Parathyroid adenoma (tissue), 2 donors: ENCODE measurements around the gene RBMY1J.
"Not testable (repeated sequence)": the region's sequence is repeated elsewhere in the genome, so short reads cannot be mapped to it uniquely, and the experiment has no call there.

Experiments
- H2AFZ ChIP-seq: fragments of 300-600 bp; sonication (generic); one replicate; pipeline ENCODE4 v1.7.0; 2017; ENCODE audit warnings: antibody characterized with exemption, mild to moderate bottlenecking
- H3K27ac ChIP-seq: fragments of 300-600 bp; sonication (generic); one replicate; pipeline ENCODE4 v1.7.0; 2017
- H3K27me3 ChIP-seq: fragments of 300-600 bp; sonication (generic); one replicate; pipeline ENCODE4 v1.7.0; 2017; ENCODE audit warnings: low read length; ENCODE audit not compliant: control insufficient read depth, insufficient read depth
- H3K36me3 ChIP-seq: fragments of 300-600 bp; sonication (generic); one replicate; pipeline ENCODE4 v1.7.0; 2017; ENCODE audit warnings: low read length; ENCODE audit not compliant: control insufficient read depth, insufficient read depth
- H3K4me1 ChIP-seq: fragments of 300-600 bp; sonication (generic); one replicate; pipeline ENCODE4 v1.7.0; 2017; ENCODE audit warnings: control low read depth
- H3K4me2 ChIP-seq: fragments of 300-600 bp; sonication (generic); one replicate; pipeline ENCODE4 v1.7.0; 2017; ENCODE audit warnings: low read length
- H3K4me3 ChIP-seq: fragments of 300-600 bp; sonication (generic); one replicate; pipeline ENCODE4 v1.7.0; 2017; ENCODE audit warnings: low read depth, low read length
- H3K79me2 ChIP-seq: fragments of 300-600 bp; sonication (generic); one replicate; pipeline ENCODE4 v1.7.0; 2017; ENCODE audit warnings: control low read depth
- H3K9ac ChIP-seq: fragments of 300-600 bp; sonication (generic); one replicate; pipeline ENCODE4 v1.7.0; 2017; ENCODE audit warnings: mild to moderate bottlenecking
- H3K9me3 ChIP-seq: fragments of 300-600 bp; sonication (generic); one replicate; pipeline ENCODE4 v1.7.0; 2017; ENCODE audit warnings: low read length; ENCODE audit not compliant: control insufficient read depth
- CTCF ChIP-seq: fragments of 300-600 bp; sonication (generic); IDR thresholded peaks from one replicate; pipeline ENCODE4 v1.7.0; 2017; ENCODE audit warnings: antibody characterized with exemption, mild to moderate bottlenecking
- donor health status: primary hyperparathyroidism.

The RBMY1J gene

DNA sequence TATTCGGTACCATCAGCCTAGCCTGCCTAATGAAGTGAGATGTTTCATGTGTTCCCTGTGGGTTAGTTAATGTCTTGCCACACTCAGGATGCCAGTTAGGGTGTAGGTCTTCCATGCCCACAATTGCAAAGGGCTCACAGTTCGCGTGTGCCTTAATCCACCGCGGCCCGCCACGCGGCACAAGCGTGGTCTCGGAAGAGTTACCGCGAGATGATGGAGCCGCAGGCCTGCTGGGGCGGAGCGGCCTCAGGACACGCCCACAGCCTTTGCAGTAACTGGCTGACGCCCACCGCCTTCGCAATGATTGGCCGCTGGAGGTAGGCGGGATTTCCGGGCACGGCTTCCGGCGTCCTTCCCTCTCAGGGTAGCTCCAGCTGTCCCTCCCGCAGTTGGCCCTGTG lies at the start of gene RBMY1J:
Gene RBMY1J, plus strand, starts transcription at position 301 of the 400 bp plus-strand sequence. CDS start 2,038 bp downstream, outside the sequence.
- H3K9me3 ChIP-seq, H3K4me3 ChIP-seq, H3K9ac ChIP-seq, H3K4me2 ChIP-seq, H3K27me3 ChIP-seq, H3K79me2 ChIP-seq, H3K27ac ChIP-seq, H3K36me3 ChIP-seq, H2AFZ ChIP-seq, H3K4me1 ChIP-seq: not testable (repeated sequence)

DNA sequence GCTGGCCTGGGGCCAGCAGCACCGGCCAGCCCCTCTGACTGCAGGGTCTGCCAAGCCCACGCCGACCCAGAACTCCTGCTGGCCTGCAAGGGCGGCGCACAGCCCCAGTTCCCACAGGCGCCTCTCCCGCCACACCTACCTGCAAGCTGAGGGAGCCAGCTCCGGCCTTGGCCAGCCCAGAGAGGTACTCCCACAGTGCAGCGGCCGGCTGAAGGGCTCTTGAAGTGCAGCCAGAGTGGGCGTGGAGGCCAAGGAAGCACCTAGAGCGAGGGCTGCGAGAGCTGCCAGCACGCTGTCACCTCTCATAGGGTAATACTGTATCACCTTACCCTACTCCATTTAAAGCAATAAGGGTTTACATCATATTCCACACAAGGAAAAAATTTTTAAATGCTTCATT lies 35.8 kb upstream of the RBMY1J start:
- Histone ChIP-seq H3K4me3 (no peak overlapping the region), H3K4me2 (no peak overlapping the region), H3K27me3 (no peaks in the 10 kb centered on the region)

GRCh38 chrY:22370623-22371022 lies 32.6 kb upstream of the RBMY1J start:
- H2AFZ ChIP-seq: no peak overlapping the region
- no peak overlapping the region for H3K4me2 ChIP-seq
- no peaks in the 10 kb centered on the region for H3K79me2 ChIP-seq
- H3K4me3 ChIP-seq: no peak overlapping the region
- H3K27me3 ChIP-seq: no peaks in the 10 kb centered on the region
- no peaks in the 10 kb centered on the region for H3K4me1 ChIP-seq
- TF ChIP-seq CTCF: no peak
- no peak overlapping the region for H3K27ac ChIP-seq
- no peak overlapping the region for H3K9ac ChIP-seq
- H3K9me3 ChIP-seq: no peaks in the 10 kb centered on the region
- H3K36me3 ChIP-seq: no peaks in the 10 kb centered on the region

More for the DNA sequence above, 35.8 kb upstream of the RBMY1J start:
- Histone ChIP-seq H3K9ac (no peak overlapping the region), H3K79me2 (no peaks in the 10 kb centered on the region), H3K27ac (no peak overlapping the region), H2AFZ (no peak overlapping the region), H3K4me1 (no peaks in the 10 kb centered on the region), H3K9me3 (no peaks in the 10 kb centered on the region), H3K36me3 (no peaks in the 10 kb centered on the region)
- TF ChIP-seq CTCF: no peak

DNA sequence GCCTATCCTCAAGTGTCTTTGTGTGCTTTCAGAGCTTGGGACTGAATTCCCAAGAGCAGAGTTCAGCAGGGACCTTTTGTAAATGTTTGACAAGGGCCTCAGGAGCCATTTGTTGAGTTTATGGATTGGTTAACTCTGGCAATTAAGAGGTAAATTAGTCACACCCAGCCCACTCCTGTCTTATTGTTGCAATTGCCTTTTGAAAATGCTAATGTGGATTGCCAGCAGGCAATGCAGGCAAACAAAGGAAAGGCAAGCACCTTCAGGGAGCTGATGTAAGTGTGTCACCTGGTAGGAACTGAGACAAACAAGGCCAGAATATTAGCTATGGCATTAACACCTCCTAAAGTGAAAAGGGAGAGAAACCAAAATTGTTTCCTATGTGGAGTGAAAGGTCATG lies 29.7 kb upstream of the RBMY1J start:
- H3K27me3 ChIP-seq: no peaks in the 10 kb centered on the region
- no peak overlapping the region for H3K27ac ChIP-seq
- H3K79me2 ChIP-seq: no peaks in the 10 kb centered on the region
- no peaks in the 10 kb centered on the region for H3K9me3 ChIP-seq
- no peak overlapping the region for H2AFZ ChIP-seq
- no peak for TF ChIP-seq CTCF
- H3K4me3 ChIP-seq: no peak overlapping the region
- H3K36me3 ChIP-seq: no peaks in the 10 kb centered on the region
- no peaks in the 10 kb centered on the region for H3K4me1 ChIP-seq
- no peak overlapping the region for H3K4me2 ChIP-seq
- H3K9ac ChIP-seq: no peak overlapping the region

DNA sequence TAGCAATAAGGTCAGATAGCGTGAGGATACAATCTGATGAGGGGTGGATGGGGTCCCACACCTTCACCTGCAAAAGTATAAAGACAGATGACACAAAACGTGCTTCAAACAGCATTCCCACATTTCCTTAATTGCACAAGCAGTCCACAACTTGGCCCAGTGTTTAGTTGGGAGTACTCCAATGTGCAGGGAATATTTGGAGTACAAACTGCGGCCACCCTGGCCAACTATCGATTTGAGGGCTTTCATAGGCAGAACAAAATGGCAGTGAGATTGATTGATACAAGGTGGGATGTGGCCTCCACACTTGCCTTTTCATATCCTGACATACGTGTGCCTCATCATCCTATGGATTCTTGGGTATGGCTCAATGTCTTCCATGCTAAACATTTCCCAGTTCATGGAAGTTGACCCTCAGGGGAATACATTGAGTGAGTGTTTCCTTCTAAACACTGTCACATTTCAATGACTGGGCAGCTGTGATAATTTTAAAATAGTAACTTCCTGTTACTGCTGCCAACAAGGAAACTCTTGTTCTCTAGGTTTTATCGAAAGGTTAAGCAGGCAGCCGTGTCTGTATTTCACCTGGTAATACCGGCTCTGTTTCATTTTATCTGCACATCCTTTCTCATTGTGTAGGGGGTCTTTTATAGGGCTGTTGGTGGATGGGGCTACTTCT lies 41.6 kb downstream of the RBMY1J start:
- not testable (repeated sequence) for H3K27me3 ChIP-seq, H2AFZ ChIP-seq, H3K36me3 ChIP-seq, H3K9me3 ChIP-seq, H3K4me1 ChIP-seq, H3K9ac ChIP-seq, H3K4me2 ChIP-seq, H3K27ac ChIP-seq, H3K4me3 ChIP-seq, H3K79me2 ChIP-seq

DNA sequence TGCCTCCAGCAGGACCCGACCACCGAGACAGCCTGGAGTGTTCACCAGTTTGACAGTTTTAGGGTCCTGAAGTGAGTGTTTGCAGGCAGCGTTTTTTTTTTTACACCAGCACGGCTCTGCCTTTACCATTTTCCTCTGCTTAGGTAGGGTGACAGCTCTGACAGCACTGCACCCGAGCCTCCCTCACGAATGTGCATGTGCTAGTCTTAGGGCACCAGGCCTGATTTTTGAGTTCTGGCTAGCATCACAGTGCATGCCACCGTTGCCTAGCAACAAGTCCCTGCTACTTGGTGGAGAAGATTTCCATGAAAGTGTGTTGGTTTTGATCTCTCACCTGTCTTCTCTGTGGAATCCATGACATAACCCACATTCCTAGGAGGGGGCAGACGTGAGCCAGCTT lies 52.3 kb downstream of the RBMY1J start:
- not testable (repeated sequence) for H3K27me3 ChIP-seq, H3K4me2 ChIP-seq, H3K36me3 ChIP-seq, H3K4me3 ChIP-seq, H2AFZ ChIP-seq, H3K9me3 ChIP-seq, H3K79me2 ChIP-seq, H3K4me1 ChIP-seq, H3K9ac ChIP-seq, H3K27ac ChIP-seq

- H2AFZ ChIP-seq, H3K27me3 ChIP-seq, H3K27ac ChIP-seq, H3K36me3 ChIP-seq, H3K9ac ChIP-seq, H3K4me2 ChIP-seq, H3K4me3 ChIP-seq, H3K79me2 ChIP-seq, H3K4me1 ChIP-seq, H3K9me3 ChIP-seq: not testable (repeated sequence)
These were observed 58.8 kb downstream of the RBMY1J start for GRCh38 chrY:22461962-22462361.
